Adrenal gland (tissue), 12 donors: ENCODE results near the gene MET. TPM values are rescaled to one million over a fixed set of nuclear protein-coding genes. Genes with fewer than 3 reads are reported as not detected.

Source experiments
- DNase-seq, 7 donors: peaks; one replicate each; pipeline ENCODE4 v3.0.0-alpha.2; 2019 to 2020
- H3K27ac ChIP-seq, 5 donors: fragments of 200-600 bp; sonication (generic) in 4 of 5; 1 replicate in 3 of 5; 2 replicates in 2 of 5; pipeline versions ENCODE4 v1.5.1 to v1.8.0; 2016 to 2020; ENCODE audit warnings: mild to moderate bottlenecking in 1 of 5
- H3K27me3 ChIP-seq: fragments of 200-600 bp; 2 replicates; pipeline ENCODE4 v1.8.0; 2021
- H3K36me3 ChIP-seq, 2 donors: fragments of 200-600 bp; replicated peaks in 1 of 2; 1 replicate in 1 of 2; 2 replicates in 1 of 2; pipeline versions ENCODE4 v1.5.1 to v1.8.0; 2018 to 2022
- H3K4me1 ChIP-seq, 2 donors: fragments of 200-600 bp; replicated peaks in 1 of 2; 1 replicate in 1 of 2; 2 replicates in 1 of 2; pipeline versions ENCODE4 v1.5.1 to v1.8.0; 2018 to 2021
- H3K4me3 ChIP-seq, 4 donors: fragments of 200-600 bp; sonication (generic) in 3 of 4; one replicate each; pipeline ENCODE4 v1.5.1; 2016 to 2018
- H3K9me3 ChIP-seq, 3 donors: fragments of 200-600 bp; sonication (generic) in 1 of 3; replicated peaks in 1 of 3; 1 replicate in 2 of 3; 2 replicates in 1 of 3; pipeline versions ENCODE4 v1.5.1 to v1.8.0; 2016 to 2021
- CTCF ChIP-seq, 6 experiments: fragments of 450-650 bp in 4 of 6; fragments of 200-600 bp in 2 of 6; sonication (generic) in 1 of 6; IDR thresholded peaks; 1 replicate in 5 of 6; 2 replicates in 1 of 6; pipeline versions ENCODE4 v1.5.1 to v1.8.0; 2016 to 2021; ENCODE audit warnings: antibody characterized with exemption in 6 of 6, mild to moderate bottlenecking in 2 of 6, moderate library complexity in 1 of 6
- POLR2A ChIP-seq, 2 donors: fragments of 450-650 bp; IDR thresholded peaks; one replicate each; pipeline ENCODE4 v1.6.1; 2017; ENCODE audit warnings: antibody characterized with exemption in 2 of 2, mild to moderate bottlenecking in 2 of 2, moderate library complexity in 1 of 2
- WGBS, 4 donors: extraction: QIAGEN DNeasy Blood & Tissue Kit in 2 of 4; methylation state at CpG; one replicate each; pipeline versions ENCODE4 v1.1.5 to v1.1.7; 2013 to 2017; 5-methylcytosine and 5-hydroxymethylcytosine counted together
- intact Hi-C, 2 donors: fragments of 100-400 bp; cut with DNase I; formaldehyde crosslinking; loops; one replicate each; pipeline versions ENCODE4 v1.14.1 to v1.15.0; 2022 to 2023
- polyA plus RNA-seq, 3 donors: library from polyadenylated mRNA; stranded (reverse); fragments of 200-250 nt in 2 of 3; fragments of 350-450 nt in 1 of 3; fragmentation: Illumina TruSeq in 1 of 3; extraction: RNeasy Lipid Tissue Mini Kit (QIAGEN cat#74804) in 1 of 3; gene quantifications; one replicate each; pipeline ENCODE4 v1.2.3, GENCODE V29; 2013 to 2014
- total RNA-seq, 9 donors: library from RNA; depleted of rRNA in 4 of 9; stranded (reverse); fragments of >200 nt in 4 of 9; fragments of 120-200 nt in 1 of 9; fragmentation: NEBNext Ultra II Directional in 1 of 9; extraction: Animal tissue kit (Norgen Biotek cat#: 25700) in 1 of 9; gene quantifications; one replicate each; pipeline versions ENCODE4 v1.1.0 to v1.2.4, GENCODE V29; 2013 to 2023
- donor health status: healthy with polysubstance abuse.
- donor health status: Bipolar disorder and iron deficiency.
- donor health status: DM: yes; HTN: yes; CAD: no.
- donor health status: DM: no; HTN: no; CAD: no.
- donor health status: DM: no; HTN: no; CAD: no.
- donor health status: DM: yes; HTN: yes; CAD: no.

MET gene
- total and polyA plus RNA-seq, 12 donors = 0.55 to 2.3 (median 0.79) TPM

DNA sequence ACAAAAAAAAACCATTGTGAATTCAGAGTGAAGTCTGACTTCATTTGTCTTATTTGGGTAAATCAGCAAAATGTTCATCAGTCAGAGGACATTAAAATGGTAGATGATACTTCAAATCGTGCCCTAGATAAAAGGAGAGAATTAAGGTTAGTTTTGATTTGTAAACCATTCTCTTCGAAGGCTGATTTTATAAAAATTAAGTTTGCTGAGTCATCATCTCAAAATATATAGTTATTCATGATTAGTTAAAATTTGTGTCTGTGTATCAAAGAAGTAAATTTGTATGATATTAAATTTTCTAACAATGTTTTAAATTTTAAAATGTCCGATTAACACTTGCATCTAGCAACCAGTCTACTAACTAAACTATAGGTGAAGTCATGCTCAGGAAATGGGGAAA lies 35.3 kb downstream of the MET start:
- no peaks in the 10 kb centered on the region for H3K36me3 ChIP-seq
- intact Hi-C loops = no loop called here
- no peak overlapping the region for H3K27ac ChIP-seq
- 65 to 84% (median 71%) methylated on average over 3 of the region's 3 CpGs for WGBS, 4 donors
- H3K27me3 ChIP-seq = no peaks in the 10 kb centered on the region
- no peak for DNase-seq
- TF ChIP-seq CTCF (IDR thresholded peaks at IDR 0.05) = no peak
- TF ChIP-seq POLR2A (IDR thresholded peaks at IDR 0.05) = no peak
- H3K4me1 ChIP-seq = no peaks in the 10 kb centered on the region
- H3K9me3 ChIP-seq = no peaks in the 10 kb centered on the region
- H3K4me3 ChIP-seq = no peak overlapping the region

- no peaks in the 10 kb centered on the region for H3K27me3 ChIP-seq
- TF ChIP-seq POLR2A (IDR thresholded peaks at IDR 0.05) (no peak), CTCF (IDR thresholded peaks at IDR 0.05) (no peak)
- no peaks in the 10 kb centered on the region for H3K9me3 ChIP-seq
- intact Hi-C loops = no loop called here
- H3K27ac ChIP-seq = no peak overlapping the region
- DNase-seq = no peak
- H3K4me3 ChIP-seq = no peak overlapping the region
- whole genome bisulfite sequencing, 4 donors = 75 to 82% (median 82%) methylated on average over 1 of the region's 1 CpG
- no peaks in the 10 kb centered on the region for H3K36me3 ChIP-seq
- H3K4me1 ChIP-seq = no peaks in the 10 kb centered on the region
These were observed 36.3 kb downstream of the MET start for GRCh38 chr7:116708248-116708647.

DNA sequence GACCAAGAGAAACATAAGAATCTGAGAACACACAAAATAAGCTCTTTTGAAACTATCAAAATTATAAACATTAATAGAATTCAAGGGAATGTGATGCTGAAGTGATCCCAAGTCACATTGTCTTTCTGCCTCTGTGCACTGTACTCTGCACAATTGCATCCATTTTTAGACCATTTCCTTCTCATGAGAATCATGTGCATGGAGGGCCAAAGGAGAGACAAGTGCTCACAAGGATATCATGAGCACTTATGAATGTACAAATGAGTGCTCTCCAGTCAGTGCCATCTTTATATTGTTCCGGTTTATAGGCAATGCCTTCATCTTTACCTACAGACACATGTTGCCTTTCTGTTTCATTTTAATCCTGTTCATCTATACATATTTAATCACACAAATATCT lies 36.9 kb downstream of the MET start:
- TF ChIP-seq CTCF (IDR thresholded peaks at IDR 0.05) = no peak
- no peak for TF ChIP-seq POLR2A (IDR thresholded peaks at IDR 0.05)
- Histone ChIP-seq H3K27me3 (no peaks in the 10 kb centered on the region), H3K27ac (no peak overlapping the region), H3K9me3 (no peaks in the 10 kb centered on the region), H3K4me3 (no peak overlapping the region), H3K4me1 (no peaks in the 10 kb centered on the region), H3K36me3 (no peaks in the 10 kb centered on the region)
- no peak for DNase-seq
- 80 to 92% (median 89%) methylated on average over 1 of the region's 1 CpG for whole genome bisulfite sequencing, 4 donors
- intact Hi-C loops = no loop called here

DNA sequence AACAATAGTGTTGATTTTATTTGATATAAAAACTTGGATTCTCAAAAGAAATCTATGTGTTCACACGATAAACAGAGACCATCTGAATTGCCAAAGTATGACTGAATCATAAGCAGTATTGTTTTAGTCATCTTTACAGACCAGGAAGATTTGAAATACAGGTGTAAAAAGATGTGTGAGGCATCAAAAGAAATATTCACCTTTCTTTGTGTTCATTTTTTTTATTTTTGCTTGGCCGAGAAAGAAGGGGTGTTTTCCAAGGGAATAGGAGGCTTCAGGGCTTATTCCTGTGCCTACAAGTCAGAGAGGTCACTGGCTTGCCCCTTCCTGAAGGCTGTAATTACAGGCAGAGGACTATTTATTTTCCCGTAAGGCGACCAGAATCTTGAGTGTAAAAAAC lies 37.3 kb downstream of the MET start:
- intact Hi-C loops = no loop called here
- Histone ChIP-seq H3K27ac (no peak overlapping the region), H3K9me3 (no peaks in the 10 kb centered on the region), H3K36me3 (no peaks in the 10 kb centered on the region), H3K4me3 (no peak overlapping the region), H3K4me1 (no peaks in the 10 kb centered on the region), H3K27me3 (no peaks in the 10 kb centered on the region)
- WGBS, 4 donors = 76 to 84% (median 79%) methylated on average over 4 of the region's 4 CpGs
- TF ChIP-seq CTCF (IDR thresholded peaks at IDR 0.05) = no peak
- no peak for DNase-seq
